ENCODE results near the gene CACNA1C. TPM values are rescaled to one million over a fixed set of nuclear protein-coding genes. Genes with fewer than 3 reads are reported as not detected.

Gene CACNA1C
- polyA plus RNA-seq, 1 of the 3 experiments (the other 2 are of a cell fraction): 1.5 TPM

DNA sequence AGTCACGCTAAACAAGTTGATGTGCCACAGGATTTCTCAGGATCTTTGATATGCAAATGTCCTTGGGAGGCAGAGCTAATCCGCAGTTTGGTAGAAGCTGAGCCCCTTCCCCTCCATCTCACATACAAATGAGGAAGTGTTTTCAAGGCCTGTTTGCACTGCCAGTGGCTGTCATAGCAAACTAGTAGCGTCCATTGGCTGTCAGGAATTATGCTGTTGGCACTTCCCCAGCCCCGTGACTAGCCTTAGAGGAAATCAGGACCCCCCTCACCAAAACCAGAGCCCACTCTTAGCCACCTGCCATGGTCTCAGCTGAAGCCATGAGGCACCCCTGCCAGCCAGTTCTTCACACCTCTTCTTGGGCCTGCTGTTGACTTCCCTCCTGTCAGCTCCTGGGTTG lies 253.9 kb downstream of the CACNA1C start:
- Histone ChIP-seq H4K20me1 (ENCODE audit: insufficient read depth) (no peaks in the 10 kb centered on the region), H3K9me2 (no peaks in the 10 kb centered on the region), H2AFZ (ENCODE audit: low read depth) (no peak overlapping the region), H3K4me3 (ENCODE audit: low read depth in 2 of 2, low read length in 1 of 2) (no peak overlapping the region), H3K9ac (no peak overlapping the region), H3F3A (replicated peaks; ENCODE audit: insufficient read depth) (no peaks in the 10 kb centered on the region), H3K4me1 (ENCODE audit: control insufficient read depth in 1 of 2, insufficient read depth in 2 of 2, low read depth in 1 of 2, low read length in 1 of 2) (peaks cover 11 to 33% of the 10 kb centered on the region in 2 experiments; a peak in 3 of 4 replicates), H3K27ac (ENCODE audit: low read depth in 2 of 2, low read length in 1 of 2) (no peak overlapping the region), H3K79me2 (ENCODE audit: insufficient read depth) (no peaks in the 10 kb centered on the region), H3K9me3 (peaks cover 9% of the 10 kb centered on the region; the same call in 1 of the 2 replicates), H3K4me2 (no peak overlapping the region), H3K27me3 (ENCODE audit: insufficient read depth) (no peaks in the 10 kb centered on the region), H3K36me3 (replicated peaks in 1 of 2; ENCODE audit: control insufficient read depth in 1 of 2, insufficient read depth in 2 of 2, low read length in 1 of 2) (no peaks in the 10 kb centered on the region)
- POLR2A ChIA-PET: interaction anchor here (0.6 kb wide), 1 partner anchor 523 kb away, joined by 3 read pairs; no protein-coding TSS in a partner anchor
- no peak for TF ChIP-seq RCOR1 (IDR thresholded peaks at IDR 0.05; ENCODE audit: low read length)
- TF ChIP-seq TEAD4 (IDR thresholded peaks at IDR 0.05; ENCODE audit: borderline replicate concordance, insufficient read depth): no peak
- TF ChIP-seq, protein P1, sequence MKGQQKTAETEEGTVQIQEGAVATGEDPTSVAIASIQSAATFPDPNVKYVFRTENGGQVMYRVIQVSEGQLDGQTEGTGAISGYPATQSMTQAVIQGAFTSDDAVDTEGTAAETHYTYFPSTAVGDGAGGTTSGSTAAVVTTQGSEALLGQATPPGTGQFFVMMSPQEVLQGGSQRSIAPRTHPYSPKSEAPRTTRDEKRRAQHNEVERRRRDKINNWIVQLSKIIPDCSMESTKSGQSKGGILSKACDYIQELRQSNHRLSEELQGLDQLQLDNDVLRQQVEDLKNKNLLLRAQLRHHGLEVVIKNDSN (IDR thresholded peaks at IDR 0.05; ENCODE audit: borderline replicate concordance, low read depth): no peak
- TF ChIP-seq, protein P2, sequence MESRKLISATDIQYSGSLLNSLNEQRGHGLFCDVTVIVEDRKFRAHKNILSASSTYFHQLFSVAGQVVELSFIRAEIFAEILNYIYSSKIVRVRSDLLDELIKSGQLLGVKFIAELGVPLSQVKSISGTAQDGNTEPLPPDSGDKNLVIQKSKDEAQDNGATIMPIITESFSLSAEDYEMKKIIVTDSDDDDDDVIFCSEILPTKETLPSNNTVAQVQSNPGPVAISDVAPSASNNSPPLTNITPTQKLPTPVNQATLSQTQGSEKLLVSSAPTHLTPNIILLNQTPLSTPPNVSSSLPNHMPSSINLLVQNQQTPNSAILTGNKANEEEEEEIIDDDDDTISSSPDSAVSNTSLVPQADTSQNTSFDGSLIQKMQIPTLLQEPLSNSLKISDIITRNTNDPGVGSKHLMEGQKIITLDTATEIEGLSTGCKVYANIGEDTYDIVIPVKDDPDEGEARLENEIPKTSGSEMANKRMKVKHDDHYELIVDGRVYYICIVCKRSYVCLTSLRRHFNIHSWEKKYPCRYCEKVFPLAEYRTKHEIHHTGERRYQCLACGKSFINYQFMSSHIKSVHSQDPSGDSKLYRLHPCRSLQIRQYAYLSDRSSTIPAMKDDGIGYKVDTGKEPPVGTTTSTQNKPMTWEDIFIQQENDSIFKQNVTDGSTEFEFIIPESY (IDR thresholded peaks at IDR 0.05; ENCODE audit: borderline replicate concordance, low read depth): no peak
- no peak for TF ChIP-seq RAD21 (IDR thresholded peaks at IDR 0.05; ENCODE audit: low read length)
- no peak for TF ChIP-seq NRF1 (IDR thresholded peaks at IDR 0.05; ENCODE audit: low read depth, low read length)
- TF ChIP-seq RFX5 (IDR thresholded peaks at IDR 0.05; ENCODE audit: low read length): no peak
- TF ChIP-seq FOXM1 (IDR thresholded peaks at IDR 0.05; ENCODE audit: low read depth): no peak
- TF ChIP-seq, protein P3, sequence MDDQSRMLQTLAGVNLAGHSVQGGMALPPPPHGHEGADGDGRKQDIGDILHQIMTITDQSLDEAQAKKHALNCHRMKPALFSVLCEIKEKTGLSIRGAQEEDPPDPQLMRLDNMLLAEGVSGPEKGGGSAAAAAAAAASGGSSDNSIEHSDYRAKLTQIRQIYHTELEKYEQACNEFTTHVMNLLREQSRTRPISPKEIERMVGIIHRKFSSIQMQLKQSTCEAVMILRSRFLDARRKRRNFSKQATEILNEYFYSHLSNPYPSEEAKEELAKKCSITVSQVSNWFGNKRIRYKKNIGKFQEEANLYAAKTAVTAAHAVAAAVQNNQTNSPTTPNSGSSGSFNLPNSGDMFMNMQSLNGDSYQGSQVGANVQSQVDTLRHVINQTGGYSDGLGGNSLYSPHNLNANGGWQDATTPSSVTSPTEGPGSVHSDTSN (IDR thresholded peaks at IDR 0.05): no peak
- no peak for TF ChIP-seq JUND (IDR thresholded peaks at IDR 0.05)
- CTCF ChIA-PET: interaction anchor here (0.6 to 2.6 kb wide), 5 partner anchors 11 to 272 kb away, joined by 3 to 6 read pairs (median 3); no protein-coding TSS in a partner anchor
- WGBS (ENCODE audit: low lambda C conversion rate): 63% methylated on average over 4 of the region's 4 CpGs
- DNase-seq: no peak

DNA sequence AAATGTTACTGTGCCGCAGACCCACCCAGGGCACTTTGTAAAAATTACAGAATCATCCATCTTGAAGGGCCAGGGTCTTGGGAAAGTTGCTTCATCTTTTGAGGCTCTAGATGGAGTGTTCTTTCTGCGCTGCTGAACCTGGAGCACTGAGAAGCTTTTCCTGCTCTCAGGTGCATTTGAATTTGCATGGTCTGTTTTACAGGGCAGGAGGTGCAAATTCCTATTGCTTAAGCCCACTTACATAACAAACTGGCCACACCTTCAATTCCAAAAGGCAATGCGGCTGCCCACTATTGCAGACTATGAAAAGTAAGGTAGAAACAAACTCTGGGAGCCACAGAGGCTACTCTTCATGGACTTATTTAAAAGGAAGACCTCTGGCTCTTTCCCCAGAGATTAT lies 254.8 kb downstream of the CACNA1C start:
- ChIA-PET POLR2A (no interaction called here), CTCF (interaction anchor here (0.6 kb wide), 1 partner anchor 16 kb away, joined by 3 read pairs; no protein-coding TSS in a partner anchor)
- H3K27me3 ChIP-seq (ENCODE audit: insufficient read depth): no peaks in the 10 kb centered on the region
- H4K20me1 ChIP-seq (ENCODE audit: insufficient read depth): no peaks in the 10 kb centered on the region
- WGBS (ENCODE audit: low lambda C conversion rate): 84% methylated on average over 3 of the region's 3 CpGs
- H3K4me1 ChIP-seq (ENCODE audit: control insufficient read depth in 1 of 2, insufficient read depth in 2 of 2, low read depth in 1 of 2, low read length in 1 of 2): peaks cover 11 to 27% of the 10 kb centered on the region in 2 experiments; a peak in 3 of 4 replicates
- H3K9me3 ChIP-seq: peaks cover 9% of the 10 kb centered on the region; the same call in 1 of the 2 replicates
- no peaks in the 10 kb centered on the region for H3K79me2 ChIP-seq (ENCODE audit: insufficient read depth)
- DNase-seq: no peak
- no peaks in the 10 kb centered on the region for H3K9me2 ChIP-seq
- no peak overlapping the region for H2AFZ ChIP-seq (ENCODE audit: low read depth)
- no peaks in the 10 kb centered on the region for H3K36me3 ChIP-seq (replicated peaks in 1 of 2; ENCODE audit: control insufficient read depth in 1 of 2, insufficient read depth in 2 of 2, low read length in 1 of 2)
- H3K4me2 ChIP-seq: no peak overlapping the region
- H3K4me3 ChIP-seq (ENCODE audit: low read depth in 2 of 2, low read length in 1 of 2): no peak overlapping the region
- no peak overlapping the region for H3K9ac ChIP-seq
- no peak overlapping the region for H3K27ac ChIP-seq (ENCODE audit: low read depth in 2 of 2, low read length in 1 of 2)
- no peaks in the 10 kb centered on the region for H3F3A ChIP-seq (replicated peaks; ENCODE audit: insufficient read depth)
- TF ChIP-seq NRF1 (IDR thresholded peaks at IDR 0.05; ENCODE audit: low read depth, low read length) (no peak), TEAD4 (IDR thresholded peaks at IDR 0.05; ENCODE audit: borderline replicate concordance, insufficient read depth) (no peak), FOSL2 (IDR thresholded peaks at IDR 0.05; ENCODE audit: borderline replicate concordance, low read depth) (no peak)
- TF ChIP-seq, protein P4, sequence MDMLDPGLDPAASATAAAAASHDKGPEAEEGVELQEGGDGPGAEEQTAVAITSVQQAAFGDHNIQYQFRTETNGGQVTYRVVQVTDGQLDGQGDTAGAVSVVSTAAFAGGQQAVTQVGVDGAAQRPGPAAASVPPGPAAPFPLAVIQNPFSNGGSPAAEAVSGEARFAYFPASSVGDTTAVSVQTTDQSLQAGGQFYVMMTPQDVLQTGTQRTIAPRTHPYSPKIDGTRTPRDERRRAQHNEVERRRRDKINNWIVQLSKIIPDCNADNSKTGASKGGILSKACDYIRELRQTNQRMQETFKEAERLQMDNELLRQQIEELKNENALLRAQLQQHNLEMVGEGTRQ (IDR thresholded peaks at IDR 0.05; ENCODE audit: borderline replicate concordance, low read depth, low read length): no peak
- TF ChIP-seq, protein P5, sequence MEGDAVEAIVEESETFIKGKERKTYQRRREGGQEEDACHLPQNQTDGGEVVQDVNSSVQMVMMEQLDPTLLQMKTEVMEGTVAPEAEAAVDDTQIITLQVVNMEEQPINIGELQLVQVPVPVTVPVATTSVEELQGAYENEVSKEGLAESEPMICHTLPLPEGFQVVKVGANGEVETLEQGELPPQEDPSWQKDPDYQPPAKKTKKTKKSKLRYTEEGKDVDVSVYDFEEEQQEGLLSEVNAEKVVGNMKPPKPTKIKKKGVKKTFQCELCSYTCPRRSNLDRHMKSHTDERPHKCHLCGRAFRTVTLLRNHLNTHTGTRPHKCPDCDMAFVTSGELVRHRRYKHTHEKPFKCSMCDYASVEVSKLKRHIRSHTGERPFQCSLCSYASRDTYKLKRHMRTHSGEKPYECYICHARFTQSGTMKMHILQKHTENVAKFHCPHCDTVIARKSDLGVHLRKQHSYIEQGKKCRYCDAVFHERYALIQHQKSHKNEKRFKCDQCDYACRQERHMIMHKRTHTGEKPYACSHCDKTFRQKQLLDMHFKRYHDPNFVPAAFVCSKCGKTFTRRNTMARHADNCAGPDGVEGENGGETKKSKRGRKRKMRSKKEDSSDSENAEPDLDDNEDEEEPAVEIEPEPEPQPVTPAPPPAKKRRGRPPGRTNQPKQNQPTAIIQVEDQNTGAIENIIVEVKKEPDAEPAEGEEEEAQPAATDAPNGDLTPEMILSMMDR (IDR thresholded peaks at IDR 0.05): no peak
- TF ChIP-seq, protein P3 (IDR thresholded peaks at IDR 0.05): no peak
- TF ChIP-seq, protein P6, sequence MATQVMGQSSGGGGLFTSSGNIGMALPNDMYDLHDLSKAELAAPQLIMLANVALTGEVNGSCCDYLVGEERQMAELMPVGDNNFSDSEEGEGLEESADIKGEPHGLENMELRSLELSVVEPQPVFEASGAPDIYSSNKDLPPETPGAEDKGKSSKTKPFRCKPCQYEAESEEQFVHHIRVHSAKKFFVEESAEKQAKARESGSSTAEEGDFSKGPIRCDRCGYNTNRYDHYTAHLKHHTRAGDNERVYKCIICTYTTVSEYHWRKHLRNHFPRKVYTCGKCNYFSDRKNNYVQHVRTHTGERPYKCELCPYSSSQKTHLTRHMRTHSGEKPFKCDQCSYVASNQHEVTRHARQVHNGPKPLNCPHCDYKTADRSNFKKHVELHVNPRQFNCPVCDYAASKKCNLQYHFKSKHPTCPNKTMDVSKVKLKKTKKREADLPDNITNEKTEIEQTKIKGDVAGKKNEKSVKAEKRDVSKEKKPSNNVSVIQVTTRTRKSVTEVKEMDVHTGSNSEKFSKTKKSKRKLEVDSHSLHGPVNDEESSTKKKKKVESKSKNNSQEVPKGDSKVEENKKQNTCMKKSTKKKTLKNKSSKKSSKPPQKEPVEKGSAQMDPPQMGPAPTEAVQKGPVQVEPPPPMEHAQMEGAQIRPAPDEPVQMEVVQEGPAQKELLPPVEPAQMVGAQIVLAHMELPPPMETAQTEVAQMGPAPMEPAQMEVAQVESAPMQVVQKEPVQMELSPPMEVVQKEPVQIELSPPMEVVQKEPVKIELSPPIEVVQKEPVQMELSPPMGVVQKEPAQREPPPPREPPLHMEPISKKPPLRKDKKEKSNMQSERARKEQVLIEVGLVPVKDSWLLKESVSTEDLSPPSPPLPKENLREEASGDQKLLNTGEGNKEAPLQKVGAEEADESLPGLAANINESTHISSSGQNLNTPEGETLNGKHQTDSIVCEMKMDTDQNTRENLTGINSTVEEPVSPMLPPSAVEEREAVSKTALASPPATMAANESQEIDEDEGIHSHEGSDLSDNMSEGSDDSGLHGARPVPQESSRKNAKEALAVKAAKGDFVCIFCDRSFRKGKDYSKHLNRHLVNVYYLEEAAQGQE (IDR thresholded peaks at IDR 0.05; ENCODE audit: low read depth, low read length): no peak
